Lower leg skin (tissue), 3 donors: ENCODE data around the gene NLN.

Experiments
- POLR2A ChIP-seq, 2 donors: fragments of 450-650 bp; IDR thresholded peaks; one replicate each; pipeline ENCODE4 v1.6.1; 2016 to 2017; ENCODE audit warnings: antibody characterized with exemption in 2 of 2, mild to moderate bottlenecking in 1 of 2, moderate library complexity in 1 of 2
- TF ChIP-seq, protein P1 (sequence below), 3 donors: fragments of 450-650 bp; IDR thresholded peaks; one replicate each; pipeline ENCODE4 v1.5.1; 2016; ENCODE audit warnings: antibody characterized with exemption in 3 of 3, mild to moderate bottlenecking in 3 of 3, moderate library complexity in 2 of 3

DNA sequence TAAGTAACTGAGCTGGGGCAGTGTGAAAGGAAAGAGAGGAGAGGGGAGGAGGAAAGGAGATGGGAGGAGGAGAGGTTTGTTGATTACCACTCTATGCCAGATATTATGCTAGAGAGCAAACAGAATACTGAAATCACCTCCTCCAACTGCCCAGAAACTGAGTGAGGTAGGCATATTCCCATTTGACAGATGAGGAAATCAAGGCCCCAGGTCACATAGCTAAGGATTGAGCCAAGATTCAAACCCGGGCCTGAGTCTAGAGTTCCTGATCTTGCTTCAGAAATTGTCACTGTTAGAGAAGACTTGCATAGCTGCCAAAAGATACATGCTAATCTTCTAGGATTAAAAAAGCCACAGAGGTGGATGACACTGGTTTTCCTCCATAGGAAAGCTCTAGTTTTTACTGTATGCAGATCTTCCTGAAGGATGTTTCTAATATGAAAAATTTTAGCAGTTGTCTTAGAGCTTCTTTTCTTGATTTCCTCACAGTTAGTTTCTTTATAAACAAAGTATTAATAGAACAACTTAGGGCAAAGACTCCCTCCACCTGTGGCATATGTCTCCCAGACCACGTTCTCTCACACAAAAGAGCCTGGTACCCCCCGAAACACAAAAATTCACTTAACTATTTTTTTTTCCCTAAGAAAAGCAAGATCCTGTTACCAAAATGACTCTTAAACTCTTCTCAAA lies 97.4 kb downstream of the NLN start:
- no peak for TF ChIP-seq POLR2A (IDR thresholded peaks at IDR 0.05)
- TF ChIP-seq, protein P1, sequence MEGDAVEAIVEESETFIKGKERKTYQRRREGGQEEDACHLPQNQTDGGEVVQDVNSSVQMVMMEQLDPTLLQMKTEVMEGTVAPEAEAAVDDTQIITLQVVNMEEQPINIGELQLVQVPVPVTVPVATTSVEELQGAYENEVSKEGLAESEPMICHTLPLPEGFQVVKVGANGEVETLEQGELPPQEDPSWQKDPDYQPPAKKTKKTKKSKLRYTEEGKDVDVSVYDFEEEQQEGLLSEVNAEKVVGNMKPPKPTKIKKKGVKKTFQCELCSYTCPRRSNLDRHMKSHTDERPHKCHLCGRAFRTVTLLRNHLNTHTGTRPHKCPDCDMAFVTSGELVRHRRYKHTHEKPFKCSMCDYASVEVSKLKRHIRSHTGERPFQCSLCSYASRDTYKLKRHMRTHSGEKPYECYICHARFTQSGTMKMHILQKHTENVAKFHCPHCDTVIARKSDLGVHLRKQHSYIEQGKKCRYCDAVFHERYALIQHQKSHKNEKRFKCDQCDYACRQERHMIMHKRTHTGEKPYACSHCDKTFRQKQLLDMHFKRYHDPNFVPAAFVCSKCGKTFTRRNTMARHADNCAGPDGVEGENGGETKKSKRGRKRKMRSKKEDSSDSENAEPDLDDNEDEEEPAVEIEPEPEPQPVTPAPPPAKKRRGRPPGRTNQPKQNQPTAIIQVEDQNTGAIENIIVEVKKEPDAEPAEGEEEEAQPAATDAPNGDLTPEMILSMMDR (IDR thresholded peaks at IDR 0.05) = no peak
